ENCODE data around the gene SLC46A1. TPM values are rescaled to one million over a fixed set of nuclear protein-coding genes. Genes with fewer than 3 reads are reported as not detected.

The SLC46A1 gene
- total RNA-seq, 1 experiment from 2014 or later, result 1.4 TPM

DNA sequence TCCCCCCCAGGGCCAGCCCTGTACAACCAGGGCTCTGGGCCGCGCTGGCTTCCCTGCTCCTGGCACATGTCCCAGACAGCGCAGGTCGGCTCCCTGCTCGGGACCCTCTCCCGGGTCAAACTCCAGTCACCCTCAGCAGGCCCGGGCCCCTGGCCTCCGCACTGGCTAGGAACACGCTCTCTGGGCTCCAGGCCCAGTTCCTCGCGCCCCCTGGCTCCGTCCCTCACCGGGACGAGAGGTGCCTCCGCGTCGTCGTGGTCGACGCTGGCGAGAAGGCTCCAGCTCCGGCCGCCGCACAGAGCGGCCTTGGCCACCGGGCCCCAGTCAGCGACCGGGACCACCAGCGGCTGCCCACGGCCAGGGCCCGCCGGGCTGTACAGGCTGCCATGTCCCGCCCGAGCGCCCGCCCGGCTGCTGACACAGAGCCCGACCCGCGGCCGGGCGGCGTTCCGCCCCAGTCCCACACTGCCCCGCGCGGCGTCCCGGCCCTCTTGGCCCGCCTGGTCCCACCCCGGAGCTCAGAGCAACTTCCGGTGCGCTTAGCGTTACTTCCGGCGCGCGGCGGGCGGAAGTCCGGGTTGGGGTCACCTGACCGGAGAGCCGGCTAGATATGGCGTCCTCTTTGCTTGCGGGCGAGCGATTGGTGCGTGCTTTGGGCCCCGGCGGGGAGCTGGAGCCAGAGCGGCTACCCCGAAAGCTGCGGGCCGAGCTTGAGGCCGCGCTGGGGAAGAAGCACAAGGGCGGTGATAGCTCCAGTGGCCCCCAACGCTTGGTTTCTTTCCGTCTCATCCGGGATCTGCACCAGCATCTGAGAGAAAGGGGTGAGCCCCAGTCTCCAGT is 48.7 kb downstream of the SLC46A1 start, which contains the start of gene POLDIP2:
Gene POLDIP2 (minus strand): TSS at position 467 of the 840 bp plus-strand sequence. CDS start 79 bp downstream, at position 388.
- DNase-seq (ENCODE audit: low read depth), result peak; percentile 91

DNA sequence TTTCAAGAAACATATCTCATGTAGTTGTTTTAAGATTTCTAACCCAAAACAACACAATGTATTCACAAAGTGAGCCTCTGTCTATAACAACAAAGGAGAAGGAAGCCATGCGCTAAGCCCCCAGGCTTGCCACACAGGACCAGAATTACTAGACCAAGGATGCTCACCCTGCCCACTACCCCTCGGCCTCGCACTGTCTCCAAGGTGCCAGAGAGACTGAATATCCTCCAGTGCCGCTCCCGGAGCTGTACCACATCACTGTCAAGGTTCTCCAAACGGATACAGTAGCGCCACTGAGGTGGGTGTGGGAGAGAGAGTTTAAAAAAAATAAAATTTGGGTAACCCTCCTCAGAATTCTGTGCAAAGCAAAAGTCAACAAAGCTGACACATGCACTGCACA is 55.7 kb downstream of the SLC46A1 start:
- no peak for DNase-seq (ENCODE audit: low read depth)

DNA sequence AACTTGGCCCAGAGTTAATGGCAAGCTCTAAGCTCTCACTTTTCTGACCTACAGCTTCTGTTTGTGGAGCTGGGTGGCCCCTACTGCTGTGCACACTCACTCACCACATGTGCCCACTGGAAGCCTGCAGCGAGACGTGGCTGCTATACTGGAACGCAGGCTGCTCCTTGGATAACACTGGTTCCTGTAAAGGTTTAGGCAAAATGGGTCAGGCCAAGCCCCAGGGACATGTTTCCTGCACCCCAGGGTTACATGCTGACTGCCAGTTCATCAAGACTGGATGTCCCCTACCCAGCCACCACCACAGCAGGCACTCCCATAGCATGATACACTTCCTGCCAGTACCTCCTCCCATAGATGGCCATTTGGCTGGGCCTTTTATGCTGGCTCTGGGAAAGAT is 57.0 kb downstream of the SLC46A1 start:
- no peak for DNase-seq (ENCODE audit: low read depth)

DNA sequence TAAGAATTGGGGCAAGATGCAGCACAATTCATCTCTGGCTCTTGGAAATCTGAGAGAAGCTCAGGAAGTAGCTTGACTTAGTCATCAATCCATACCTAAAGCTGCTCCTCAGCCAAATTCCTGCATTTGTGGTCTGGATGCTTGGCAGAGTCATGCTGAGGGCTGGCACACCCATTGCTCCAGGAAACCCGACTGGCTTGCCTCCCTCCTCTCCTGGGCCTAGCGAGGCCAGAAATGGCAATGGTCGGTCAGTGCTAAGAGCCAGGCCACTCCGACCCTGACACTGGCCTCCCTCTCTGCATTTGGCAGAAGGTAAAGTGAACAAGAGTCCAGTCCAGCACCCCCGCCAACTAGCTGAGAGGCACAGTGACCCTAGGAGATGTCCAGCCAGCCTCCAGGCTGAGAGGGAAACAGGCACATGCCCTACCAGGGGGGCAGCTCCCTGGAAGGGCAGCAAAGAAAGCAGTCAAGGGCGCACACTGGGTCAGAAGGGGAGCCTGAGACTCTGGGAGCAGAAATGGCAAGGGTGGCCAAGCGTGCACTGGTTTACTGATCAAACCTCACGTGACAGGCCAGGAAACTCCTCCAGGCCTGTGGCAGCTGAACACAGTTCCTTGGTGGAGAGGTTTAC is 58.6 kb downstream of the SLC46A1 start:
- peak; percentile 91 for DNase-seq (ENCODE audit: low read depth)

DNA sequence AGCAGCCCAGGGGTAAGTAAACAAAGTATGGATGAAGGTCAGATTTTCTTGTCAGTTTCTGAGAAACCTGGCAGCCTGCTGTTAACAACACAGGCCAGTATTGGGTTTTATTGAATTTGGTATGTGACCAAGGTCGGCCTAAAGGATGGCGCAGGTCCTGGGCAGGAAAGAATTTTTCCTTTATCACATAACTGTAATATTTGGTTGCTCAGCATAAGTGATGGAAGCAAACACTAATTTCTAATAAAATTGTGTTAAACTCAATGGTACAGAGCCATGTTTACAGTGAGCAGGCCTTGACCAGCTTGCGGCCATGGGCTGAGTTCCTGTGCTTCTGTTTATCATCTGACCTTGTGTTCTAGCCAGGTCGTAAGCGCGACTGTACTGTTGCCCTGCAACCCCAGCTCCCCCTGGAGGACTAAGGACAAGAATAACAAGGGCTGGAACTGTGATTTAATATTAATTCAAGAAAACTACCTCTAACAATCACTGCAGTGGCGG is 59.2 kb downstream of the SLC46A1 start:
- DNase-seq (ENCODE audit: low read depth), result no peak

DNA sequence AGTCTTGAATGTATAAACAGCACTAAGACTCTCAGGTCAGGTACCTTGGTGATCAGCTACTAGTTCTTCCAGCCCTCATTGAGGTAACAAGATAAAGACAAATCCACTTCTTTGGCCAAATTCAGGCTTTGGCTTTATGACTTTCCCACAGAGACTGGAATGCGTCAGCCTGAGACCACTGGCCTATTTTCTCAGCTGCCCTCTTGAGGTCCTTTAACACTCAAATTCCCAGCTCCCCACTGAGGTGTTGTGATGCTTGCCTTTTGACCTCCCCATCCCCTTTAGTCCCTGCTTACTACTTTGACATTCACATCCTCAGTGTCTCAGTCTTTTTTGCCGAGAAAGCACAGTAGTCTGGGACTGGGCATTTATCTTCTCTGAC is 59.8 kb downstream of the SLC46A1 start:
- DNase-seq (ENCODE audit: low read depth), result no peak

DNA sequence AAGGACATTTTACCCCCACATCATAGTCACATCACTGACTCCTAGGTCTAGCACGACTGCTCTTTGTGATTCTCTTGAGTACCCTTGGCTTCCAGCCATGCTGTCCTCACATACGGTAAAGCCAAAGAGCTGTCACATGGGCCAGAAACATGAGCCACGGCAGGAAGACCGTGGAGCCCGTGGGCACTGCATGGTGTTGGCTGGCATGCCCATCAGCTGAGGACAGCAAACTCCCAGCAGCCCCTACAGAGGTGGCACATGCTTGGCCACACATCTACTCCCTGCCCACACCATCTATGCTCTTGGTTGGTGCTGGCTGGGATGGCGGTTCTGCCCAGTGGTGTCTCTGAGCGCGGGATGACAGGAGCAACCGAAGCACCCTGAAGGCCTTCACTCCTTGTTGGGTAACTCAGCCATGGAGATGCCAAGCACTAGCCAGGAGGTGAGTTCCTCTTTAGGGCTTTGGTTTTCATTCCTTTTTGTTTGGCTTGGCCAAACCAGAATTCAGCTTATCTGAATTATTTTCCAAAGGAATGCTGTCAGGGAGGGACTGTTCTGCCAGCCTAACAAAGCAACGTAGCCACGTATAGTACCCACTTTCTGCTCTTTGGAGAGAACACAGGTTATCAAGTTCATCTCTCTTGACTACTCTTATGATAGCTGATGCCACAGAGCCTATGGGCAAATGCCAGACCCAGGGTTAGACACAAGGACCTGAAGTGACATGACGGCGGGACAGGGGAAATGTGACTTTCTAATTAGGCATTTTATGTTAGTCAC is 60.4 kb downstream of the SLC46A1 start:
- no peak for DNase-seq (ENCODE audit: low read depth)

Other genes with a start within 250 kb of the SLC46A1 start
- 23.1 and 27.9 TPM in 2 replicates for gene TMEM97, start 87.0 kb downstream of the SLC46A1 start, total RNA-seq (2014; rRNA removed; shearing (Covaris generic))
- gene IFT20, start 70.7 kb downstream of the SLC46A1 start, total RNA-seq (2014; rRNA removed; shearing (Covaris generic)), result 47.7 and 51.9 TPM in 2 replicates
- gene TNFAIP1, start 70.5 kb downstream of the SLC46A1 start, total RNA-seq (2014; rRNA removed; shearing (Covaris generic)), result 25.7 and 30.5 TPM in 2 replicates
- 79.6 and 91.8 TPM in 2 replicates for gene POLDIP2, start 48.7 kb downstream of the SLC46A1 start, total RNA-seq (2014; rRNA removed; shearing (Covaris generic))
- not detected in 2 replicates for gene SEBOX, start 41.0 kb downstream of the SLC46A1 start, total RNA-seq (2014; rRNA removed; shearing (Covaris generic))
- 0.10 and 0.60 TPM in 2 replicates for gene VTN, start 35.9 kb downstream of the SLC46A1 start, total RNA-seq (2014; rRNA removed; shearing (Covaris generic))
- 6.9 and 9.0 TPM in 2 replicates for gene SARM1, start 34.5 kb downstream of the SLC46A1 start, total RNA-seq (2014; rRNA removed; shearing (Covaris generic))
- gene SLC13A2, start 67.4 kb upstream of the SLC46A1 start, total RNA-seq (2014; rRNA removed; shearing (Covaris generic)), result not detected in 2 replicates
- not detected in 2 replicates for gene FOXN1, start 100.1 kb upstream of the SLC46A1 start, total RNA-seq (2014; rRNA removed; shearing (Covaris generic))
- gene UNC119, start 146.4 kb upstream of the SLC46A1 start, total RNA-seq (2014; rRNA removed; shearing (Covaris generic)), result 21.7 and 24.7 TPM in 2 replicates
- gene PIGS, start 165.3 kb upstream of the SLC46A1 start, total RNA-seq (2014; rRNA removed; shearing (Covaris generic)), result 55.5 and 58.8 TPM in 2 replicates
- 64.2 and 96.5 TPM in 2 replicates for gene ALDOC, start 170.7 kb upstream of the SLC46A1 start, total RNA-seq (2014; rRNA removed; shearing (Covaris generic))
- gene SPAG5, start 192.8 kb upstream of the SLC46A1 start, total RNA-seq (2014; rRNA removed; shearing (Covaris generic)), result 84.1 and 90.9 TPM in 2 replicates
- 2.9 and 3.5 TPM in 2 replicates for gene RSKR, start 208.0 kb upstream of the SLC46A1 start, total RNA-seq (2014; rRNA removed; shearing (Covaris generic))
- gene BLTP2, start 238.9 kb upstream of the SLC46A1 start, total RNA-seq (2014; rRNA removed; shearing (Covaris generic)), result 58.4 and 72.6 TPM in 2 replicates